Measurements from ENCODE around the gene GTPBP1. TPM values are rescaled to one million over a fixed set of nuclear protein-coding genes. Genes with fewer than 3 reads are reported as not detected.

Gene GTPBP1
- total and polyA plus RNA-seq, 8 donors: 9.2 to 199 (median 28.5) TPM

DNA sequence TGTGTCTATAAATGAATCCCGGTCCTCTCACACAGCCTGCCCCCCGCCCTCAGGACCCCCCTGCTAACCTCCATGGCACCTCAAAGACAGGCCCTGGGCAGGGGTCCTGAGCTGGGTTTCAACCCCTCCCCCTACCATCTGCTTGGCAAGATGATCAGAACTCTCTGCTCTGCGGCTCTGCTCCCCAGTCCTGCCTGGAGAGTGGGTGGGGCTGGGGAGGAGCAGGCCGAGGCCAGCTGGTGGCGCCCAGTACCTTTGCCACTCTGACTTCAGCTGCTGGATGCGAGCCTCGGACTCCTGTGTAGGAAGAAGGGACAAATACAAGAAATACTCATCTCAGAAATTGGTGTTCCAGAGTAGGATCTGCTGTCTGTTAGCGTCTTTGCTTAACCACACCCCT is 35.0 kb downstream of the GTPBP1 start:
- DNase-seq: no peak
- Histone ChIP-seq H3K4me3 (no peak overlapping the region), H3K27ac (peak overlapping the region in 1 of 5 donors; percentile 8), H3K36me3 (peaks cover 97 to 100% (median 100%) of the 10 kb centered on the region in 4 donors), H3K4me1 (peaks cover 4 to 8% (median 6%) of the 10 kb centered on the region in 4 donors), H3K27me3 (no peaks in the 10 kb centered on the region), H3K9me3 (no peaks in the 10 kb centered on the region)
- WGBS, 5 donors: 71 to 82% (median 73%) methylated on average over 8 of the region's 8 CpGs
- no peak for TF ChIP-seq POLR2A (IDR thresholded peaks at IDR 0.05)
- TF ChIP-seq POLR2AphosphoS5 (IDR thresholded peaks at IDR 0.05): no peak
- TF ChIP-seq, protein P1, sequence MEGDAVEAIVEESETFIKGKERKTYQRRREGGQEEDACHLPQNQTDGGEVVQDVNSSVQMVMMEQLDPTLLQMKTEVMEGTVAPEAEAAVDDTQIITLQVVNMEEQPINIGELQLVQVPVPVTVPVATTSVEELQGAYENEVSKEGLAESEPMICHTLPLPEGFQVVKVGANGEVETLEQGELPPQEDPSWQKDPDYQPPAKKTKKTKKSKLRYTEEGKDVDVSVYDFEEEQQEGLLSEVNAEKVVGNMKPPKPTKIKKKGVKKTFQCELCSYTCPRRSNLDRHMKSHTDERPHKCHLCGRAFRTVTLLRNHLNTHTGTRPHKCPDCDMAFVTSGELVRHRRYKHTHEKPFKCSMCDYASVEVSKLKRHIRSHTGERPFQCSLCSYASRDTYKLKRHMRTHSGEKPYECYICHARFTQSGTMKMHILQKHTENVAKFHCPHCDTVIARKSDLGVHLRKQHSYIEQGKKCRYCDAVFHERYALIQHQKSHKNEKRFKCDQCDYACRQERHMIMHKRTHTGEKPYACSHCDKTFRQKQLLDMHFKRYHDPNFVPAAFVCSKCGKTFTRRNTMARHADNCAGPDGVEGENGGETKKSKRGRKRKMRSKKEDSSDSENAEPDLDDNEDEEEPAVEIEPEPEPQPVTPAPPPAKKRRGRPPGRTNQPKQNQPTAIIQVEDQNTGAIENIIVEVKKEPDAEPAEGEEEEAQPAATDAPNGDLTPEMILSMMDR (IDR thresholded peaks at IDR 0.05): no peak
- TF ChIP-seq EP300 (IDR thresholded peaks at IDR 0.05): no peak
- intact Hi-C loops (cut with DNase I; ENCODE audit: low total_unique reads): no loop called here

DNA sequence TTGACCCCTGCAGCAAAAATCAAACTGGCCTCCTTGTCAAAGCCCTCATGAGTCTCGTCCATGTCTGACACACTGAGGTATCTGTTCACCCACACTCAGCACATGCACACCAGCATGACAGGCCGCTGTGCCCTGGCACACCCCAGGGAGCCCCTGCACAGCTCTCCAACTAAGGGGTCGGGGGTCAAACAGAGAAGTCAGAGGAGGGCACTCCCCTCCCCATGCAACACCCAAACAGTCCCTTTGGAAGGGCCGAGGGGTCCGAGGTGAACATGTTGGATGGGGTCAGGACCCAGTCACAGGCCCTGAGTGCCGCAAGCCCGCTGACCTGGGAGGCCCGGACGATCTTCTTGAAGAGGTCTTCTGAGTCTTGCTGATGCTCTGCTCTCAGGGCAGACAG is 35.4 kb downstream of the GTPBP1 start:
- peak overlapping the region in 1 of 5 donors; percentile 8 for H3K27ac ChIP-seq
- peaks cover 0 to 4% (median 2%) of the 10 kb centered on the region in 4 donors for H3K4me1 ChIP-seq
- no peak for TF ChIP-seq POLR2AphosphoS5 (IDR thresholded peaks at IDR 0.05)
- TF ChIP-seq, protein P1 (IDR thresholded peaks at IDR 0.05): no peak
- DNase-seq: no peak
- H3K36me3 ChIP-seq: peaks cover 98 to 100% (median 100%) of the 10 kb centered on the region in 4 donors
- WGBS, 5 donors: 88 to 93% (median 92%) methylated on average over 7 to 9 of the region's 9 CpGs
- H3K27me3 ChIP-seq: no peaks in the 10 kb centered on the region
- no peak overlapping the region for H3K4me3 ChIP-seq
- intact Hi-C loops (cut with DNase I; ENCODE audit: low total_unique reads): no loop called here
- no peaks in the 10 kb centered on the region for H3K9me3 ChIP-seq

DNA sequence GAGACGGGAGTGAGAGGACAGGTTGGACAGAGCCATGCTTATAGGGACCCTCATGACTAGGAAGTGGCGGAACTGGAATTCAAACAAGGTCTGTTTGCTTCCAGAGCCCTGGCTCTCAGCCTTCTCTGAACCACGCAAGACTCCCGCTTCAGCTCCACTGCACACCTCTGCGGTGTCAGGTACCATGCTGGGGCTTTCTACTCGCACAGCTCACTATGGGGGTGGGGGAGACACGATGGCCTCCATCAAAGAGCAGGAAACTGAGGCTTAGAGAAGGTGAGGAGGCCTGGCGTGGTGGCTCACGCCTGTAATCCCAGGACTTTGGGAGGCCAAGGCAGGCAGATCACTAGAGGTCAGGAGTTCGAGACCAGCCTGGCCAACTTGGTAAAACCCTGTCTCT is 35.8 kb downstream of the GTPBP1 start:
- no peak for DNase-seq

DNA sequence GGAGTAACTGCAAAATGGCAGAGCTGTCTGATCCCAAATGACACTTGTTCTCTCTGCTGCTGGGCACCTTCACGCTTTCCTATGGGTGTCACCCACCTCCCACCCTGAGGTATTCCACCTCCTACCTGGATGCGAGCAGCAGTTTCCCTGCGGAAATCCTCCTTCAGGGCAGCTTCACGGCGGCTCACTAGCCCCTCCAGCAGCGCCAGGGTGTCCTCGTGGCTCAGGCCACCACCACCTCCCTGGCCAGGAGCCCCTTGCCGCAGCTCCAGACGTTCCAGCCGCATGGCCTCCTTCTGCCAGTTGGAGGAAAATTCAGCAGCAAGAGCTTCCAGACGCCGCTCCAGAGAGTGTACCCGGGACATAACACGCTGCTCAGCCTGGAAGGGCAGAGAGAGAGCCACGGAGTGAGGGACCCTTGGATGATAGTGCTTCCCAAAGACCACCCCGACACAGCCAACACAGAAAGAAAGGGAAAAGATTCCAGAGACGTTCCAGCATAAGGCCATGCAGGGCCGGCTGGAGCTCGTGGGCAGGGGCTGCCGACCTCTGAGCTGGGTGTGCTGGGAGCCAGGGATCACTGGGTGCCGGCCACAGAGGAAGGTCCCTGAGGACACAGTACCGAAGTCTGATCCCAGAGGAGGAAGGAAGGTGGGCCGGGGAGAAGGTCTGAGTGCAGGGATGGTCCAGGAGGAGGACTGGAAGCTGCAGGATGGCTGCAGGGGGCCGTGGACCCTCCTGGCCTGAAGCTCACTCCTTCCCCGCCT is 36.6 kb downstream of the GTPBP1 start:
- Histone ChIP-seq H3K4me3 (no peak overlapping the region), H3K27ac (no peak overlapping the region), H3K27me3 (no peaks in the 10 kb centered on the region), H3K4me1 (no peaks in the 10 kb centered on the region), H3K9me3 (no peaks in the 10 kb centered on the region), H3K36me3 (peaks cover 96 to 100% (median 100%) of the 10 kb centered on the region in 4 donors)
- TF ChIP-seq EP300 (IDR thresholded peaks at IDR 0.05) (no peak), POLR2AphosphoS5 (IDR thresholded peaks at IDR 0.05) (no peak), POLR2A (IDR thresholded peaks at IDR 0.05) (no peak)
- TF ChIP-seq, protein P1 (IDR thresholded peaks at IDR 0.05): no peak
- intact Hi-C loops (cut with DNase I; ENCODE audit: low total_unique reads): no loop called here
- 89 to 94% (median 92%) methylated on average over 20 to 25 of the region's 25 CpGs for WGBS, 5 donors
- DNase-seq: no peak

More for the DNA sequence above, 35.8 kb downstream of the GTPBP1 start:
- H3K27me3 ChIP-seq: no peaks in the 10 kb centered on the region
- H3K27ac ChIP-seq: peak overlapping the region in 1 of 5 donors; percentile 8
- intact Hi-C loops (cut with DNase I; ENCODE audit: low total_unique reads): no loop called here
- no peaks in the 10 kb centered on the region for H3K9me3 ChIP-seq
- no peak for TF ChIP-seq POLR2A (IDR thresholded peaks at IDR 0.05)
- TF ChIP-seq EP300 (IDR thresholded peaks at IDR 0.05): no peak
- TF ChIP-seq POLR2AphosphoS5 (IDR thresholded peaks at IDR 0.05): no peak
- TF ChIP-seq, protein P1 (IDR thresholded peaks at IDR 0.05): no peak
- WGBS, 5 donors: 89 to 93% (median 92%) methylated on average over 7 to 10 of the region's 10 CpGs
- H3K36me3 ChIP-seq: peaks cover 98 to 100% (median 100%) of the 10 kb centered on the region in 4 donors
- H3K4me3 ChIP-seq: no peak overlapping the region
- peaks cover 0 to under 1% (median 0%) of the 10 kb centered on the region in 4 donors for H3K4me1 ChIP-seq
